ENCODE data around the gene RFTN1.

GRCh38 chr3:16506451-16506850 lies 7.0 kb downstream of the RFTN1 start:
- TF ChIP-seq CTCF (conservative IDR thresholded peaks at IDR 0.05; ENCODE audit: low read depth in 2 of 2): no peak
- no peak for TF ChIP-seq REST (IDR thresholded peaks at IDR 0.05; ENCODE audit: unreplicated experiment)
- no peak for TF ChIP-seq ZNF331 (CRISPR knock-in tag; IDR thresholded peaks at IDR 0.05; ENCODE audit: low read depth)
- TF ChIP-seq ETS1 (IDR thresholded peaks at IDR 0.05): no peak
- TF ChIP-seq EZH2 (IDR thresholded peaks at IDR 0.05; ENCODE audit: low read depth, unreplicated experiment): no peak
- no peak for TF ChIP-seq POLR2AphosphoS5 (IDR thresholded peaks at IDR 0.05; ENCODE audit: low read depth)
- TF ChIP-seq CREB1 (CRISPR knock-in tag; IDR thresholded peaks at IDR 0.05; ENCODE audit: low read depth): no peak
- TF ChIP-seq EZH2phosphoT487 (IDR thresholded peaks at IDR 0.05; ENCODE audit: unreplicated experiment): no peak
- no peak for TF ChIP-seq JUNB (IDR thresholded peaks at IDR 0.05; ENCODE audit: unreplicated experiment)
- TF ChIP-seq NANOG (IDR thresholded peaks at IDR 0.05; ENCODE audit: borderline replicate concordance): no peak
- no peak for TF ChIP-seq ZNF114 (CRISPR knock-in tag; IDR thresholded peaks at IDR 0.05)
- no peak for TF ChIP-seq STAT1 (IDR thresholded peaks at IDR 0.05; ENCODE audit: unreplicated experiment)
- TF ChIP-seq ZNF462 (CRISPR knock-in tag; IDR thresholded peaks at IDR 0.05): no peak

Data from GM23338 (cell line).